Measurements from ENCODE around the gene STKLD1. TPM values are rescaled to one million over a fixed set of nuclear protein-coding genes. Genes with fewer than 3 reads are reported as not detected.
A peak's percentile ranks its signal among the peaks of the same experiment; 100 is the strongest.

STKLD1 gene
- total and polyA plus RNA-seq, 4 donors: 0.40 to 3.1 (median 1.1) TPM

- ATAC-seq (ENCODE audit: insufficient read depth, low FRiP score): no peak
- TF ChIP-seq, protein P1, sequence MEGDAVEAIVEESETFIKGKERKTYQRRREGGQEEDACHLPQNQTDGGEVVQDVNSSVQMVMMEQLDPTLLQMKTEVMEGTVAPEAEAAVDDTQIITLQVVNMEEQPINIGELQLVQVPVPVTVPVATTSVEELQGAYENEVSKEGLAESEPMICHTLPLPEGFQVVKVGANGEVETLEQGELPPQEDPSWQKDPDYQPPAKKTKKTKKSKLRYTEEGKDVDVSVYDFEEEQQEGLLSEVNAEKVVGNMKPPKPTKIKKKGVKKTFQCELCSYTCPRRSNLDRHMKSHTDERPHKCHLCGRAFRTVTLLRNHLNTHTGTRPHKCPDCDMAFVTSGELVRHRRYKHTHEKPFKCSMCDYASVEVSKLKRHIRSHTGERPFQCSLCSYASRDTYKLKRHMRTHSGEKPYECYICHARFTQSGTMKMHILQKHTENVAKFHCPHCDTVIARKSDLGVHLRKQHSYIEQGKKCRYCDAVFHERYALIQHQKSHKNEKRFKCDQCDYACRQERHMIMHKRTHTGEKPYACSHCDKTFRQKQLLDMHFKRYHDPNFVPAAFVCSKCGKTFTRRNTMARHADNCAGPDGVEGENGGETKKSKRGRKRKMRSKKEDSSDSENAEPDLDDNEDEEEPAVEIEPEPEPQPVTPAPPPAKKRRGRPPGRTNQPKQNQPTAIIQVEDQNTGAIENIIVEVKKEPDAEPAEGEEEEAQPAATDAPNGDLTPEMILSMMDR (IDR thresholded peaks at IDR 0.05; ENCODE audit: control extremely low read depth, extremely low read depth): no peak
- peak; percentile 27 to 54 (median 50) for DNase-seq
Measured at GRCh38 chr9:133428617-133429101, 52.5 kb downstream of the STKLD1 start.

GRCh38 chr9:133429214-133429613 lies 53.0 kb downstream of the STKLD1 start:
- peaks cover 0 to 3% (median 0%) of the 10 kb centered on the region in 4 donors for H3K9me3 ChIP-seq (ENCODE audit: control insufficient read depth in 4 of 4, insufficient read depth in 3 of 4, low read length in 3 of 4)
- DNase-seq (no peak), ATAC-seq (ENCODE audit: insufficient read depth, low FRiP score) (no peak)
- no peak overlapping the region for H3K27ac ChIP-seq (ENCODE audit: low read depth in 1 of 2, low read length in 1 of 2)
- no peaks in the 10 kb centered on the region for H3K36me3 ChIP-seq (ENCODE audit: control insufficient read depth in 4 of 4, insufficient read depth in 4 of 4, low read length in 4 of 4)
- H3K4me1 ChIP-seq (ENCODE audit: control insufficient read depth in 5 of 5, insufficient read depth in 5 of 5, low read length in 5 of 5): peaks cover 0 to 5% (median 0%) of the 10 kb centered on the region in 5 donors
- peaks cover 0 to 3% (median 3%) of the 10 kb centered on the region in 3 donors for H3K27me3 ChIP-seq (ENCODE audit: control insufficient read depth in 3 of 3, insufficient read depth in 3 of 3, low read length in 2 of 3)
- TF ChIP-seq, protein P1 (IDR thresholded peaks at IDR 0.05; ENCODE audit: control extremely low read depth, extremely low read depth): no peak
- H3K9ac ChIP-seq (ENCODE audit: insufficient read depth in 1 of 2, low read length in 2 of 2): no peak overlapping the region
- 2 to 12% methylated on average over 14 to 18 of the region's 18 CpGs for WGBS, 2 donors
- H3K4me3 ChIP-seq: no peak overlapping the region

More at GRCh38 chr9:133428617-133429101, 52.5 kb downstream of the STKLD1 start:
- WGBS, 2 donors: 0 to 2% methylated on average over 11 to 56 of the region's 57 CpGs
- H3K9ac ChIP-seq (ENCODE audit: insufficient read depth in 1 of 2, low read length in 2 of 2): no peak overlapping the region
- H3K4me3 ChIP-seq: peak overlapping the region; percentile 19
- no peak overlapping the region for H3K27ac ChIP-seq (ENCODE audit: low read depth in 1 of 2, low read length in 1 of 2)
- H3K36me3 ChIP-seq (ENCODE audit: control insufficient read depth in 4 of 4, insufficient read depth in 4 of 4, low read length in 4 of 4): no peaks in the 10 kb centered on the region
- H3K9me3 ChIP-seq (ENCODE audit: control insufficient read depth in 4 of 4, insufficient read depth in 3 of 4, low read length in 3 of 4): peaks cover 0 to 3% (median 0%) of the 10 kb centered on the region in 4 donors
- peaks cover 0 to 5% (median 0%) of the 10 kb centered on the region in 5 donors for H3K4me1 ChIP-seq (ENCODE audit: control insufficient read depth in 5 of 5, insufficient read depth in 5 of 5, low read length in 5 of 5)
- H3K27me3 ChIP-seq (ENCODE audit: control insufficient read depth in 3 of 3, insufficient read depth in 3 of 3, low read length in 2 of 3): peaks cover 0 to 3% (median 3%) of the 10 kb centered on the region in 3 donors

GRCh38 chr9:133429641-133430161 lies 53.5 kb downstream of the STKLD1 start:
- 29 to 36% methylated on average over 48 to 49 of the region's 49 CpGs for WGBS, 2 donors
- Histone ChIP-seq H3K36me3 (ENCODE audit: control insufficient read depth in 4 of 4, insufficient read depth in 4 of 4, low read length in 4 of 4) (no peaks in the 10 kb centered on the region), H3K9ac (ENCODE audit: insufficient read depth in 1 of 2, low read length in 2 of 2) (no peak overlapping the region), H3K4me3 (no peak overlapping the region), H3K27me3 (ENCODE audit: control insufficient read depth in 3 of 3, insufficient read depth in 3 of 3, low read length in 2 of 3) (peaks cover 0 to 3% (median 3%) of the 10 kb centered on the region in 3 donors), H3K9me3 (ENCODE audit: control insufficient read depth in 4 of 4, insufficient read depth in 3 of 4, low read length in 3 of 4) (peaks cover 0 to 3% (median 0%) of the 10 kb centered on the region in 4 donors), H3K27ac (ENCODE audit: low read depth in 1 of 2, low read length in 1 of 2) (no peak overlapping the region), H3K4me1 (ENCODE audit: control insufficient read depth in 5 of 5, insufficient read depth in 5 of 5, low read length in 5 of 5) (peaks cover 0 to 5% (median 0%) of the 10 kb centered on the region in 5 donors)
- ATAC-seq (ENCODE audit: insufficient read depth, low FRiP score) (no peak), DNase-seq (peak; percentile 24 to 51 (median 45))
- TF ChIP-seq, protein P1 (IDR thresholded peaks at IDR 0.05; ENCODE audit: control extremely low read depth, extremely low read depth): no peak

All from lung (tissue), 12 donors.